Endothelial cell of umbilical vein (primary cell): ENCODE measurements around the gene CPT1A. TPM values are rescaled to one million over a fixed set of nuclear protein-coding genes. Genes with fewer than 3 reads are reported as not detected.

Experiments used
- BruUV-seq: library from RNA; stranded (reverse); fragments of 400-500 nt; replicated peaks from 2 replicates; lab custom pipeline; 2021; lab: Mats Ljungman, UMichigan
- CTCF ChIA-PET: fragments of 300-600, 350-600 bp; sonication (Branson Sonifier 250); formaldehyde crosslinking; loops from one replicate; lab custom pipeline; 2021; ENCODE audit warnings: antibody characterized with exemption, inconsistent platforms; lab: Charles Lee
- POLR2A ChIA-PET: fragments of 300-600, 350-600 bp; sonication (Branson Sonifier 250); formaldehyde crosslinking; loops from one replicate; lab custom pipeline; 2021; ENCODE audit warnings: antibody characterized with exemption, inconsistent platforms; lab: Charles Lee
- DNase-seq: peaks from one replicate; pipeline ENCODE4 v3.0.0-alpha.2; 2011; ENCODE audit warnings: low read depth, low spot score
- FAIRE-seq: peaks from 2 replicates; lab custom pipeline; 2011; peaks lifted over from hg19 to GRCh38; lab: Jason Lieb, UNC
- H2AFZ ChIP-seq: 2 replicates; pipeline ENCODE4 v1.6.0; 2012; ENCODE audit warnings: low read depth, low read length, control low read depth, inconsistent platforms
- H3K27ac ChIP-seq: 2 replicates; pipeline ENCODE4 v1.5.1; 2011; ENCODE audit warnings: low read depth, mild to moderate bottlenecking, control low read depth, low read length, moderate library complexity; ENCODE audit not compliant: insufficient read depth
- H3K27me3 ChIP-seq, 2 experiments: 2 replicates each; pipeline versions ENCODE4 v1.6.0 to v1.6.1; 2011; ENCODE audit warnings: low read length in 2 of 2, mixed read lengths in 1 of 2; ENCODE audit not compliant: control insufficient read depth in 2 of 2, insufficient read depth in 2 of 2
- H3K36me3 ChIP-seq, 2 experiments: 2 replicates in 1 of 2; 3 replicates in 1 of 2; pipeline ENCODE4 v1.5.1; 2011; ENCODE audit warnings: low read length in 2 of 2, mild to moderate bottlenecking in 1 of 2, moderate library complexity in 1 of 2; ENCODE audit not compliant: control insufficient read depth in 2 of 2, insufficient read depth in 2 of 2; ENCODE audit errors: extremely low read depth in 1 of 2
- H3K4me1 ChIP-seq: 3 replicates; pipeline ENCODE4 v1.5.1; 2011; ENCODE audit warnings: mild to moderate bottlenecking, low read length; ENCODE audit not compliant: control insufficient read depth, insufficient read depth; ENCODE audit errors: extremely low read depth
- H3K4me2 ChIP-seq: 2 replicates; pipeline ENCODE4 v1.6.1; 2011; ENCODE audit warnings: low read length, control low read depth, mixed read lengths; ENCODE audit not compliant: insufficient read depth
- H3K4me3 ChIP-seq, 3 experiments: fragments of 200-600 bp in 1 of 3; sonication (generic), shearing (Covaris generic) in 1 of 3; replicated peaks in 1 of 3; 2 replicates each; pipeline ENCODE4 v1.5.1; 2011 to 2016; ENCODE audit warnings: control low read depth in 3 of 3, low read length in 3 of 3, mild to moderate bottlenecking in 2 of 3, inconsistent platforms in 1 of 3, low read depth in 1 of 3, moderate library complexity in 1 of 3; ENCODE audit not compliant: insufficient read depth in 1 of 3
- H3K79me2 ChIP-seq: 2 replicates; pipeline ENCODE4 v1.6.0; 2012; ENCODE audit warnings: low read length, inconsistent platforms; ENCODE audit not compliant: control insufficient read depth, insufficient read depth
- H3K9ac ChIP-seq: replicated peaks from 2 replicates; pipeline ENCODE3; 2011; ENCODE audit warnings: low read length, control low read depth; ENCODE audit not compliant: insufficient read depth; ENCODE audit errors: extremely low read depth
- H3K9me1 ChIP-seq: replicated peaks from 3 replicates; pipeline ENCODE4 v1.6.0; 2011; ENCODE audit warnings: mild to moderate bottlenecking, low read length; ENCODE audit not compliant: control insufficient read depth, insufficient read depth; ENCODE audit errors: extremely low read depth
- H3K9me3 ChIP-seq: replicated peaks from 2 replicates; pipeline ENCODE4 v1.5.1; 2012; ENCODE audit warnings: low read length, inconsistent platforms; ENCODE audit not compliant: control insufficient read depth, insufficient read depth
- H4K20me1 ChIP-seq: replicated peaks from 2 replicates; pipeline ENCODE3; 2011; ENCODE audit warnings: mild to moderate bottlenecking, low read length; ENCODE audit not compliant: control insufficient read depth, insufficient read depth; ENCODE audit errors: extremely low read depth
- EZH2 ChIP-seq: IDR thresholded peaks from 2 replicates; pipeline ENCODE4 v1.6.1; 2012; ENCODE audit warnings: borderline replicate concordance, low read depth, mild to moderate bottlenecking, moderate library complexity, low read length, inconsistent platforms; ENCODE audit not compliant: severe bottlenecking
- FOS ChIP-seq: IDR thresholded peaks from 2 replicates; pipeline ENCODE4 v1.6.1; 2011; ENCODE audit warnings: mild to moderate bottlenecking, low read length, moderate library complexity, borderline replicate concordance; ENCODE audit not compliant: insufficient read depth
- GATA2 ChIP-seq: IDR thresholded peaks from 2 replicates; pipeline ENCODE4 v1.7.0; 2011; ENCODE audit warnings: low read depth, mild to moderate bottlenecking, moderate library complexity, mixed read lengths, low read length; ENCODE audit not compliant: insufficient read length, insufficient read depth
- JUN ChIP-seq: IDR thresholded peaks from 2 replicates; pipeline ENCODE4 v1.6.1; 2011; ENCODE audit warnings: borderline replicate concordance, low read depth; ENCODE audit not compliant: insufficient read length, insufficient read depth
- MYC ChIP-seq: IDR thresholded peaks from one replicate; pipeline ENCODE4 v1.6.1; 2011; ENCODE audit warnings: mild to moderate bottlenecking, low read depth, low read length
- POLR2A ChIP-seq: IDR thresholded peaks from 2 replicates; pipeline ENCODE4 v1.6.1; 2012; ENCODE audit warnings: low read depth, mild to moderate bottlenecking, control low read depth, low read length
- POLR2AphosphoS5 ChIP-seq: IDR thresholded peaks from 2 replicates; pipeline ENCODE4 v1.6.1; 2012; ENCODE audit warnings: low read depth, mild to moderate bottlenecking, control low read depth, low read length, moderate library complexity; ENCODE audit not compliant: insufficient read depth
- dilution Hi-C: fragments of 300-500 bp; cut with MboI; formaldehyde crosslinking; loops from one replicate; pipeline ENCODE4 v1.15.0; 2019; ENCODE audit warnings: low sequenced_read_pairs; ENCODE audit not compliant: extremely low pct_ligation_motif_present
- intact Hi-C: fragments of 100-400 bp; cut with micrococcal nuclease; formaldehyde crosslinking; loops from one replicate; pipeline ENCODE4 v1.10.0; 2022
- polyA plus RNA-seq, 4 experiments: library from polyadenylated mRNA; depleted of rRNA in 3 of 4; stranded (reverse) in 3 of 4; unstranded in 1 of 4; fragments of >200 nt; gene quantifications; 2 replicates each; pipeline versions ENCODE4 v1.2.1 to v1.2.3, GENCODE V29; 2011 to 2012; ENCODE audit warnings: missing spikeins in 1 of 4
- total RNA-seq: library from RNA; stranded (reverse); gene quantifications from 2 replicates; pipeline ENCODE4 v1.2.3, GENCODE V29; 2021
- TF ChIP-seq, protein P1 (sequence below), 2 donors: IDR thresholded peaks; 1 replicate in 1 of 2; 2 replicates in 1 of 2; pipeline ENCODE4 v1.5.1; 2011; ENCODE audit warnings: low read length in 2 of 2, mild to moderate bottlenecking in 2 of 2, moderate library complexity in 2 of 2, control low read depth in 1 of 2, inconsistent platforms in 1 of 2, low read depth in 1 of 2; ENCODE audit not compliant: insufficient read depth in 1 of 2; ENCODE audit errors: extremely low read depth in 1 of 2
- TF ChIP-seq, protein P2 (sequence below): IDR thresholded peaks from 2 replicates; pipeline ENCODE4 v1.6.1; 2011; ENCODE audit not compliant: insufficient read depth, insufficient read length

The CPT1A gene
- total and polyA plus RNA-seq, 2 donors (not counting 3 experiments of a cell fraction or from before 2014, with no cell fraction given), result 26.3 to 62.1 TPM

DNA sequence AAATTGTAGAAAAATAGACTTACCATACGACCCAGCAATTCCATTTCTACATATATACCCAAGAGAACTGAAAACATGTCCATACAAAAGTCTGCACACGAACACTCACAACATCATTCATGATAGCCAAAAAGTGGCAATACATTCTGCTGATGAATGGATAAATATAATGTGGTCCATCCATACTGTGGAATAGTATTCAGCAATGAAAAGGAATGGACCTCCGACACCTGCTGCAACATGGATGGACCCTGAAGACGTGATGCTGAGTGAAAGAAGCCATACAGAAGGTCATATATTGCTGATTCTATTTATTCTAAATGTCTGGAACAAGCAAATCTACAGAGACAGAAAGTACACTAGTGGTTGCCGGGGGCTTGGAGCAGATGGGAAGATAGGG lies 19.2 kb downstream of the CPT1A start:
- no peak for DNase-seq
- CTCF ChIA-PET, result no interaction called here
- POLR2A ChIA-PET, result no interaction called here

DNA sequence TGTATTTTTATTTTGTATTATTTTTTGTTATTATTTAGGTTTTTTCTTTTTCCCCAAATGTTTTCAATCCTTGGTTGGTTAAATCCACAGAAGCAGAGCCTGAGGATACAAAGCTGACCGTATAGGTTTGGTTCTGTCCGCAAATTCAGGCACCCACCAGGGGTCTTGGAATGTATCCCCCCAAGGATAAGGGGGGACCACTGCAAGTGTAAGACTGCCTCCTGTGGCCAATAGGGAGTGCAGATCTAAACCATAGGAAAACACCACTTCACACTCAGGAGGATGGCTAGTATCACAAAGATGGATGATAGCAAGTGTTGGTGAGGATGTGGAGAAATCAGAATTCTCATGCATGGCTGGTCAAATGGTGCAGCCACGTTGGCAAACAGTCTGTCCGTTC lies 20.0 kb downstream of the CPT1A start:
- no TSS peak for BruUV-seq
- H3K79me2 ChIP-seq, result peaks cover 3% of the 10 kb centered on the region
- POLR2A ChIA-PET, result no interaction called here
- DNase-seq, result no peak
- dilution Hi-C loops (no loop called here), intact Hi-C loops (no loop called here)
- TF ChIP-seq POLR2AphosphoS5 (no peak), MYC (no peak), FOS (no peak), POLR2A (no peak), EZH2 (no peak)
- TF ChIP-seq, protein P1, sequence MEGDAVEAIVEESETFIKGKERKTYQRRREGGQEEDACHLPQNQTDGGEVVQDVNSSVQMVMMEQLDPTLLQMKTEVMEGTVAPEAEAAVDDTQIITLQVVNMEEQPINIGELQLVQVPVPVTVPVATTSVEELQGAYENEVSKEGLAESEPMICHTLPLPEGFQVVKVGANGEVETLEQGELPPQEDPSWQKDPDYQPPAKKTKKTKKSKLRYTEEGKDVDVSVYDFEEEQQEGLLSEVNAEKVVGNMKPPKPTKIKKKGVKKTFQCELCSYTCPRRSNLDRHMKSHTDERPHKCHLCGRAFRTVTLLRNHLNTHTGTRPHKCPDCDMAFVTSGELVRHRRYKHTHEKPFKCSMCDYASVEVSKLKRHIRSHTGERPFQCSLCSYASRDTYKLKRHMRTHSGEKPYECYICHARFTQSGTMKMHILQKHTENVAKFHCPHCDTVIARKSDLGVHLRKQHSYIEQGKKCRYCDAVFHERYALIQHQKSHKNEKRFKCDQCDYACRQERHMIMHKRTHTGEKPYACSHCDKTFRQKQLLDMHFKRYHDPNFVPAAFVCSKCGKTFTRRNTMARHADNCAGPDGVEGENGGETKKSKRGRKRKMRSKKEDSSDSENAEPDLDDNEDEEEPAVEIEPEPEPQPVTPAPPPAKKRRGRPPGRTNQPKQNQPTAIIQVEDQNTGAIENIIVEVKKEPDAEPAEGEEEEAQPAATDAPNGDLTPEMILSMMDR (IDR thresholded peaks at IDR 0.05; ENCODE audit: extremely low read depth in 1 of 2, insufficient read depth in 1 of 2, low read depth in 1 of 2, low read length in 2 of 2), result peak in 1 of 2 donors; percentile 2
- TF ChIP-seq, protein P2, sequence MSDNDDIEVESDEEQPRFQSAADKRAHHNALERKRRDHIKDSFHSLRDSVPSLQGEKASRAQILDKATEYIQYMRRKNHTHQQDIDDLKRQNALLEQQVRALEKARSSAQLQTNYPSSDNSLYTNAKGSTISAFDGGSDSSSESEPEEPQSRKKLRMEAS, result no peak
- no peak overlapping the region for H3K9ac ChIP-seq
- no peak overlapping the region for H2AFZ ChIP-seq
- CTCF ChIA-PET, result no interaction called here
- H4K20me1 ChIP-seq, result no peaks in the 10 kb centered on the region
- H3K36me3 ChIP-seq, result no peaks in the 10 kb centered on the region
- no peaks in the 10 kb centered on the region for H3K4me1 ChIP-seq
- no peak overlapping the region for H3K27ac ChIP-seq
- no peak overlapping the region for H3K4me2 ChIP-seq
- no peaks in the 10 kb centered on the region for H3K27me3 ChIP-seq
- H3K4me3 ChIP-seq, result no peak overlapping the region
- H3K9me3 ChIP-seq, result no peaks in the 10 kb centered on the region
- H3K9me1 ChIP-seq, result no peaks in the 10 kb centered on the region
- no peak for FAIRE-seq

More for the DNA sequence above, 19.2 kb downstream of the CPT1A start:
- no TSS peak for BruUV-seq
- Histone ChIP-seq H4K20me1 (no peaks in the 10 kb centered on the region), H3K9ac (no peak overlapping the region), H3K9me1 (no peaks in the 10 kb centered on the region), H3K27ac (no peak overlapping the region), H3K4me2 (no peak overlapping the region), H2AFZ (no peak overlapping the region), H3K9me3 (no peaks in the 10 kb centered on the region), H3K4me1 (no peaks in the 10 kb centered on the region), H3K4me3 (no peak overlapping the region), H3K27me3 (no peaks in the 10 kb centered on the region), H3K36me3 (no peaks in the 10 kb centered on the region), H3K79me2 (peaks cover 3% of the 10 kb centered on the region)
- TF ChIP-seq MYC (no peak), FOS (no peak), POLR2AphosphoS5 (no peak), JUN (no peak), GATA2 (no peak), POLR2A (no peak)
- TF ChIP-seq, protein P2, result no peak
- FAIRE-seq, result no peak
- dilution Hi-C loops (no loop called here), intact Hi-C loops (no loop called here)
